Measurements from ENCODE around the gene TBCA. TPM values are rescaled to one million over a fixed set of nuclear protein-coding genes. Genes with fewer than 3 reads are reported as not detected.

The TBCA gene, protein sequence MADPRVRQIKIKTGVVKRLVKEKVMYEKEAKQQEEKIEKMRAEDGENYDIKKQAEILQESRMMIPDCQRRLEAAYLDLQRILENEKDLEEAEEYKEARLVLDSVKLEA
- total RNA-seq (2014; rRNA removed; shearing (Covaris generic)) (174 and 214 TPM in 2 replicates), total RNA-seq (2022) (268 and 274 TPM in 2 replicates), Bru-seq, nascent RNA (percentile 78 among the genes with signal in this experiment), BruChase-seq, experiment 1, labeled RNA remaining after a 6-hour chase (percentile 77 among the genes with signal in this experiment), BruChase-seq, experiment 2, labeled RNA remaining after a 2-hour chase (percentile 74 among the genes with signal in this experiment)
- long read RNA-seq, transcript TBCA-202 (4 exons, 683 nt) = major isoform, 79 of 93 reads
- long read RNA-seq, partial matches to known transcripts = 0 of 93 reads
- long read RNA-seq, other reads (novel, unspliced or antisense) = 10 of 93 reads

DNA sequence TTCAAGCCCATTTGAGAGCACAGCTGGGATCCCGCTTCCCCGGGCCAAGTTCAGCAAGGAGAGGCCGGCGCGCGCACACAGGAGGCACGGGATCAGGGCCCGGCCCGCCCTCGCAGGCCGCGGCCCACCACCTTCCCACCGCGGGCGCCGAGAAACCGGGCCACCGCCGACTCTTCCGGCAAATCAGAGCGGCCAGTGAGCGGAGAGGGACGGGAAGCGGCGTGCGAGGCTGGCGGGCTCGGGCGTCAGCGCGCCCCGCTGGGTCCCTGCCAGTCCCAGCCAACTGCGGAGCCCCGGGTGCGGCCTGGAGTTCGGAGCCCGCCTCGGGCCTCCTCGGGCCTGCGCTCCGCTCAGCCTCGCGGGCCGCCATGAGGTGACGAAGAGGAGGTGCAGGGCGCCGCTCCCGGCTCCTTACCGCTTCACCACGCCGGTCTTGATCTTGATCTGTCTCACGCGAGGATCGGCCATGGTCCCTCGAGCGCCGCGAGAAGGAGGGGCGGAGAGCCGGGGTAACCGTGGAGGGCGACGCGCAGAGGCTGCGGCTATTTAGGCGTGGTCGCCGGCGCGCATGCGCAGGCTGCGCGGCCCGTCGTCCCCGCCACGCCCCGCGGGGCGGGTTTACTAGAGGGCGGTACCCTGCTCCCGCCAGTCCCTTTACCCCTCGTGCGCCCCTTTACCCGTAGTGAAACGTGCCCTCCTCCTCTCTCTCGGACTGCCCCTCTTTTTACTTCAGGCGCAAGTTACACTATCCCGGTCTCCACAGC lies at the start of gene TBCA:
TSS of gene TBCA (minus strand) at position 550 of the 764 bp plus-strand sequence. CDS start at position 468, 82 bp downstream.
- H3K4me1 ChIP-seq (ENCODE audit: insufficient read depth, low read length, poor library complexity, severe bottlenecking) = peaks cover 30% of the 10 kb centered on the region
- H3K4me2 ChIP-seq (ENCODE audit: low read length) = peak within 1 kb of the TSS; percentile 84
- no peaks in the 10 kb centered on the region for H3K9me2 ChIP-seq (ENCODE audit: insufficient read depth, low read length)
- peaks cover 25% of the 10 kb centered on the region for H4K20me1 ChIP-seq (ENCODE audit: insufficient read depth, low read length)
- CTCF ChIA-PET (ENCODE audit: unreplicated experiment) = no interaction called here
- POLR2A ChIA-PET = interaction anchor here (1.1 kb wide), 1 partner anchor 11 kb away, joined by 5 read pairs; no protein-coding TSS in a partner anchor
- peak within 1 kb of the TSS; percentile 98 for H2AFZ ChIP-seq (ENCODE audit: low read length)
- H3K36me3 ChIP-seq (ENCODE audit: insufficient read depth, low read length) = peaks cover 31% of the 10 kb centered on the region
- H3K9me3 ChIP-seq (ENCODE audit: low read length) = no peaks in the 10 kb centered on the region
- intact Hi-C loops (cut with micrococcal nuclease; ENCODE audit: unreplicated experiment) = loop anchor here (1.0 to 10.0 kb wide), 4 partner anchors 284 to 1739 kb away; partner anchors contain the start of genes HOMER1, SCAMP1 and WDR41
- peak; percentile 94 for DNase-seq (ENCODE audit: low spot score)
- no TSS peak for BruUV-seq (replicated peaks)
- peak within 1 kb of the TSS; percentile 80 for H3K27ac ChIP-seq (ENCODE audit: low read depth, low read length, poor library complexity, severe bottlenecking)
- peaks cover 47% of the 10 kb centered on the region for H3K79me2 ChIP-seq (ENCODE audit: insufficient read depth, low read depth, low read length)
- TF ChIP-seq, protein P1, sequence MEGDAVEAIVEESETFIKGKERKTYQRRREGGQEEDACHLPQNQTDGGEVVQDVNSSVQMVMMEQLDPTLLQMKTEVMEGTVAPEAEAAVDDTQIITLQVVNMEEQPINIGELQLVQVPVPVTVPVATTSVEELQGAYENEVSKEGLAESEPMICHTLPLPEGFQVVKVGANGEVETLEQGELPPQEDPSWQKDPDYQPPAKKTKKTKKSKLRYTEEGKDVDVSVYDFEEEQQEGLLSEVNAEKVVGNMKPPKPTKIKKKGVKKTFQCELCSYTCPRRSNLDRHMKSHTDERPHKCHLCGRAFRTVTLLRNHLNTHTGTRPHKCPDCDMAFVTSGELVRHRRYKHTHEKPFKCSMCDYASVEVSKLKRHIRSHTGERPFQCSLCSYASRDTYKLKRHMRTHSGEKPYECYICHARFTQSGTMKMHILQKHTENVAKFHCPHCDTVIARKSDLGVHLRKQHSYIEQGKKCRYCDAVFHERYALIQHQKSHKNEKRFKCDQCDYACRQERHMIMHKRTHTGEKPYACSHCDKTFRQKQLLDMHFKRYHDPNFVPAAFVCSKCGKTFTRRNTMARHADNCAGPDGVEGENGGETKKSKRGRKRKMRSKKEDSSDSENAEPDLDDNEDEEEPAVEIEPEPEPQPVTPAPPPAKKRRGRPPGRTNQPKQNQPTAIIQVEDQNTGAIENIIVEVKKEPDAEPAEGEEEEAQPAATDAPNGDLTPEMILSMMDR (conservative IDR thresholded peaks at IDR 0.05; ENCODE audit: low read length) = peak; percentile 47; the same call in 1 of the 2 replicates
- TF ChIP-seq EZH2phosphoT487 (IDR thresholded peaks at IDR 0.05; ENCODE audit: borderline replicate concordance, low read depth, low read length) = no peak
- peak within 1 kb of the TSS; percentile 77 for H3K4me3 ChIP-seq (ENCODE audit: low read depth, low read length, poor library complexity, severe bottlenecking)

DNA sequence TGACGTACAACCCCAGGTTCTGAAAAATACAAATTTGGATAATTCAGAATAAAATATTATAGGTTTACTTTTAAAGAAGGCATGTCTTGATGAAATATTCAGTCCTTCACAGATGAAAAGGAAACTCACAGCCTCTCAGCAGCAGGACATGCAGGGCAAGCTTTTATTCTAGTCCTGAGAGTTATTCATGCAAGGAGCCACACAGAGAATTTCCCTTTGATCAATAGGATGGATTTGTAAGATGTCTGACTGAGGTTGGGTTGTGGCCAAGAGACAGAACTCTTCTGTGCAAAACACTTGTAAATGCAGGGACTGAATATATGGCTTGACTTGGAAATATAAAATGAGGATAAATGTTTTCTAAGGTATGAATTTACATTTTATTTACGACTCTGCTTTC lies 48.8 kb upstream of the TBCA start:
- POLR2A ChIA-PET = interaction anchor here (0.7 kb wide), 1 partner anchor 1880 kb away, joined by 3 read pairs; no protein-coding TSS in a partner anchor
- no peak for TF ChIP-seq EZH2phosphoT487 (IDR thresholded peaks at IDR 0.05; ENCODE audit: borderline replicate concordance, low read depth, low read length)
- TF ChIP-seq, protein P1 (conservative IDR thresholded peaks at IDR 0.05; ENCODE audit: low read length) = no peak
- Histone ChIP-seq H2AFZ (ENCODE audit: low read length) (no peak overlapping the region), H3K9me2 (ENCODE audit: insufficient read depth, low read length) (no peaks in the 10 kb centered on the region), H3K4me1 (ENCODE audit: insufficient read depth, low read length, poor library complexity, severe bottlenecking) (no peaks in the 10 kb centered on the region), H3K4me3 (ENCODE audit: low read depth, low read length, poor library complexity, severe bottlenecking) (no peak overlapping the region), H3K79me2 (ENCODE audit: insufficient read depth, low read depth, low read length) (no peaks in the 10 kb centered on the region), H4K20me1 (ENCODE audit: insufficient read depth, low read length) (no peaks in the 10 kb centered on the region), H3K4me2 (ENCODE audit: low read length) (no peak overlapping the region), H3K36me3 (ENCODE audit: insufficient read depth, low read length) (no peaks in the 10 kb centered on the region), H3K27ac (ENCODE audit: low read depth, low read length, poor library complexity, severe bottlenecking) (no peak overlapping the region), H3K9me3 (ENCODE audit: low read length) (no peaks in the 10 kb centered on the region)
- intact Hi-C loops (cut with micrococcal nuclease; ENCODE audit: unreplicated experiment) = no loop called here
- no TSS peak for BruUV-seq (replicated peaks)
- CTCF ChIA-PET (ENCODE audit: unreplicated experiment) = no interaction called here
- DNase-seq (ENCODE audit: low spot score) = no peak
